Non-pigmented ciliary epithelial cell (primary cell): ENCODE results near the gene FGF1.

ENCODE experiments used
- DNase-seq: peaks from one replicate; pipeline ENCODE4 v3.0.0-alpha.2; 2010; ENCODE audit warnings: low read depth

FGF1 gene

GRCh38 chr5:142685418-142686209 lies at the start of gene FGF1:
Gene FGF1, minus strand, starts transcription at chr5:142686090. Its CDS starts 71,963 bp downstream, at chr5:142614127.
- no peak for DNase-seq

GRCh38 chr5:142727735-142728047 lies 41.8 kb upstream of the FGF1 start:
- no peak for DNase-seq

GRCh38 chr5:142726188-142726731 lies 40.4 kb upstream of the FGF1 start:
- peak; percentile 79 for DNase-seq

- no peak for DNase-seq
Observed at GRCh38 chr5:142725231-142726187, 39.6 kb upstream of the FGF1 start.

GRCh38 chr5:142724821-142725220 lies 38.9 kb upstream of the FGF1 start:
- DNase-seq, result no peak

- DNase-seq, result no peak
Observed at GRCh38 chr5:142722896-142723295, 37.0 kb upstream of the FGF1 start.

GRCh38 chr5:142722146-142722545 lies 36.3 kb upstream of the FGF1 start:
- DNase-seq, result no peak

- no peak for DNase-seq
Observed at GRCh38 chr5:142720641-142721271, 34.9 kb upstream of the FGF1 start.

- DNase-seq, result no peak
Observed at GRCh38 chr5:142719836-142720370, 34.0 kb upstream of the FGF1 start.

- no peak for DNase-seq
Observed at GRCh38 chr5:142717582-142718215, 31.8 kb upstream of the FGF1 start.

- DNase-seq, result no peak
Observed at GRCh38 chr5:142716963-142717362, 31.1 kb upstream of the FGF1 start.

- no peak for DNase-seq
Observed at GRCh38 chr5:142715291-142715690, 29.4 kb upstream of the FGF1 start.

GRCh38 chr5:142713121-142713706 lies 27.3 kb upstream of the FGF1 start:
- DNase-seq, result peak; percentile 43

GRCh38 chr5:142703153-142703552 lies 17.3 kb upstream of the FGF1 start:
- DNase-seq, result no peak

- no peak for DNase-seq
Observed at GRCh38 chr5:142701673-142702311, 15.9 kb upstream of the FGF1 start.

GRCh38 chr5:142700566-142700965 lies 14.7 kb upstream of the FGF1 start:
- DNase-seq, result no peak

GRCh38 chr5:142699184-142699720 lies 13.4 kb upstream of the FGF1 start:
- peak; percentile 44 for DNase-seq

- DNase-seq, result no peak
Observed at GRCh38 chr5:142698447-142699183, 12.7 kb upstream of the FGF1 start.

GRCh38 chr5:142697356-142698255 lies 11.7 kb upstream of the FGF1 start:
- DNase-seq, result peak; percentile 43
